GM12891 (cell line): ENCODE measurements around the gene RRAD.

Experiments used
- PAX5 ChIP-seq: IDR thresholded peaks from 2 replicates; pipeline ENCODE4 v1.6.1; 2011; ENCODE audit warnings: low read length, moderate library complexity, mild to moderate bottlenecking; ENCODE audit not compliant: insufficient read depth, severe bottlenecking
- POLR2A ChIP-seq: IDR thresholded peaks from 2 replicates; pipeline ENCODE4 v1.6.1; 2011; ENCODE audit warnings: low read depth, low read length, control low read depth
- POLR2AphosphoS5 ChIP-seq: IDR thresholded peaks from 2 replicates; pipeline ENCODE4 v1.6.1; 2011; ENCODE audit warnings: low read depth, low read length, control low read depth
- POU2F2 ChIP-seq: IDR thresholded peaks from 2 replicates; pipeline ENCODE4 v1.6.1; 2011; ENCODE audit warnings: low read depth, mild to moderate bottlenecking, control low read depth, low read length, moderate library complexity
- SPI1 ChIP-seq: IDR thresholded peaks from 2 replicates; pipeline ENCODE4 v1.6.1; 2011; ENCODE audit warnings: low read depth, low read length, control low read depth
- TAF1 ChIP-seq: IDR thresholded peaks from 2 replicates; pipeline ENCODE4 v1.6.1; 2011; ENCODE audit warnings: low read depth, low read length, control low read depth

GRCh38 chr16:66935314-66936011 lies 10.1 kb upstream of the RRAD start, which contains the start of gene CES2:
- no peak for TF ChIP-seq TAF1
- no peak for TF ChIP-seq POLR2AphosphoS5
- no peak for TF ChIP-seq POLR2A
- TF ChIP-seq POU2F2, result no peak
- no peak for TF ChIP-seq PAX5
- no peak for TF ChIP-seq SPI1
